ENCODE measurements around the gene CA10. TPM values are rescaled to one million over a fixed set of nuclear protein-coding genes. Genes with fewer than 3 reads are reported as not detected.

CA10 gene
- total RNA-seq, 1 experiment from 2014 or later, result 0.46 TPM

GRCh38 chr17:52191491-52191890 lies 33.0 kb upstream of the CA10 start:
- H3K27me3 ChIP-seq (ENCODE audit: insufficient read depth, low read length), result no peaks in the 10 kb centered on the region
- no peaks in the 10 kb centered on the region for H4K20me1 ChIP-seq (ENCODE audit: control insufficient read depth, insufficient read depth, insufficient read length)
- H3T11ph ChIP-seq (ENCODE audit: low read length), result no peak overlapping the region
- no peak for TF ChIP-seq CTCF (conservative IDR thresholded peaks at IDR 0.05)
- no peak overlapping the region for H3K4ac ChIP-seq (ENCODE audit: low read depth, low read length)
- H2BK5ac ChIP-seq (ENCODE audit: insufficient read length, low read length), result no peak overlapping the region
- no peak overlapping the region for H2AK5ac ChIP-seq (ENCODE audit: insufficient read length, low read length)
- no peak overlapping the region for H2BK15ac ChIP-seq (ENCODE audit: low read depth, low read length)
- no peak overlapping the region for H4K8ac ChIP-seq (replicated peaks; ENCODE audit: insufficient read length, low read depth, low read length)
- no peaks in the 10 kb centered on the region for H3K4me1 Mint-ChIP-seq
- WGBS (ENCODE audit: extremely low coverage, insufficient read length, low lambda C conversion rate), result no CpG with 5 or more reads among the region's 2 CpGs
- peaks cover 16 to 19% of the 10 kb centered on the region in 2 experiments for H3K9me3 Mint-ChIP-seq
- H2BK120ac ChIP-seq (ENCODE audit: low read depth, low read length, poor library complexity, severe bottlenecking), result no peak overlapping the region
- no peaks in the 10 kb centered on the region; the same call in 1 of the 2 replicates for H3K27me3 Mint-ChIP-seq (ENCODE audit: low read depth)
- no peak overlapping the region for H3K27ac Mint-ChIP-seq
- H3K79me2 ChIP-seq (ENCODE audit: insufficient read depth, low read length), result no peaks in the 10 kb centered on the region
- H3K36me3 Mint-ChIP-seq (ENCODE audit: insufficient read depth in 1 of 3, low read depth in 3 of 3), result peaks cover 0 to 16% (median 0%) of the 10 kb centered on the region in 3 experiments; a peak in 2 of 7 replicates
- no peak overlapping the region for H3K27ac ChIP-seq (ENCODE audit: insufficient read length, low read depth, low read length)
- no peak overlapping the region for H4K5ac ChIP-seq (ENCODE audit: insufficient read length, low read depth, low read length)
- H3K79me1 ChIP-seq (ENCODE audit: insufficient read depth, low read depth, low read length, poor library complexity, severe bottlenecking), result no peaks in the 10 kb centered on the region
- H3K4me3 Mint-ChIP-seq, result no peak overlapping the region
- no peak overlapping the region for H2BK20ac ChIP-seq (ENCODE audit: low read depth, low read length, poor library complexity, severe bottlenecking)
- no peaks in the 10 kb centered on the region for H3K23me2 ChIP-seq (ENCODE audit: insufficient read length, low read depth, low read length, poor library complexity, severe bottlenecking)
- H3K9ac ChIP-seq (ENCODE audit: extremely low read depth, insufficient read length, low read length), result no peak overlapping the region
- H2AFZ ChIP-seq (ENCODE audit: low read length), result no peak overlapping the region
- no peak overlapping the region for H3K14ac ChIP-seq (ENCODE audit: insufficient read depth, low read length)
- no peaks in the 10 kb centered on the region for H3K9me3 ChIP-seq (ENCODE audit: control insufficient read depth, low read depth, low read length)
- H4K91ac ChIP-seq (ENCODE audit: insufficient read length, low read depth, low read length), result no peak overlapping the region
- H3K18ac ChIP-seq (ENCODE audit: insufficient read length, low read depth, low read length), result no peak overlapping the region
- H2BK12ac ChIP-seq (ENCODE audit: insufficient read length, low read depth, low read length), result no peak overlapping the region
- no peak for DNase-seq
- no peak overlapping the region for H3K4me2 ChIP-seq (ENCODE audit: insufficient read depth, insufficient read length, low read length)
- H3K56ac ChIP-seq (ENCODE audit: insufficient read length, low read depth, low read length), result no peak overlapping the region
- no peaks in the 10 kb centered on the region for H3K4me1 ChIP-seq (ENCODE audit: insufficient read depth, low read length)
- H3K23ac ChIP-seq (ENCODE audit: insufficient read length, low read depth, low read length), result no peak overlapping the region

Measured in H9 (cell line).